GM18498 (cell line): ENCODE results near the gene RAPGEF1.

ENCODE experiments used
- ATAC-seq: cut with Tn5 transposase; IDR thresholded peaks from one replicate; pipeline ENCODE4 v1.9.1; 2021; ENCODE audit warnings: mild to moderate bottlenecking, moderate library complexity; ENCODE audit not compliant: unreplicated experiment

RAPGEF1 gene

DNA sequence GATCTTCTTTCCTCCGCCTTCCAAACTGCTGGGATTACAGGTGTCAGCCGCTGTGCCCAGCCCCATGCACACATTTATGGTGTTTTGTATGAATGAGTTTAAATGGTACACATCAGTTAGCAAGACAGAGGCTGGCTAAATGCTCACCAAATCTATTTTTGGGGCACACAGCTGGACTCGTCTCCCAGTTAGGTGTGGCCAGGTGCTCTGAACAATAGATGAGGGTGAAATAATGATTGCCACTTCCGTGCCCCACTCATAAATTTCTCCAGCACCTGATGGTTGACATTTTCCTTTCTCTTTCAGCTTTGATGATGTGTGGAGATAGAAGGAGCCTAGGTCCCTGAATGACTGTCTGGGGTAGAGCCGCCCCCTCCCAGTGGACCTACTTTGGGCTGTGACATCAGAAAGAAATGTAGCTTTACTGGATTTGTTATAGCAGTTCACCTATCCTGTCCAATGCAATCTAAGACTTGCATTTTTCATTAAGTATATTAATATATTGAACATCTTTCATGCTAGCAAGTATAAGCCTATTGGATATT, 8.6 kb upstream of the RAPGEF1 start:
- ATAC-seq = no peak

DNA sequence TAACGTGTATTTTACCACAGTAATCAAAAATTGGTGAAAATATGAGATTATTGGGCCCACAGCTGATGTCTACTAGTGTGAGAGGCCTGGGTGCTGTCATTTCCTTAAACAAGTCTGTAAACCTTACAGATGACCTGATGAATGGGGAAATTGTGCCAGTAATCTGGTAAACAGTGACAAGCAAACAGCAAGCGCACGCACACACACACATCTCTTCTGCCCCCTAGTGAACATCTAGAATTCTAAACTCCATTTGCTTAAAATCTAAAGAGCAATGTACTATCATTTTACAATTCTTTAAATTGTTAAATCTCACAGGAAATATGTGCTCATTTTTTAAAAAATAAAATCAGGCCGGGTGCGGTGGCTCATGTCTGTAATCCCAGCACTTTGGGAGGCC, 7.5 kb upstream of the RAPGEF1 start:
- no peak for ATAC-seq

DNA sequence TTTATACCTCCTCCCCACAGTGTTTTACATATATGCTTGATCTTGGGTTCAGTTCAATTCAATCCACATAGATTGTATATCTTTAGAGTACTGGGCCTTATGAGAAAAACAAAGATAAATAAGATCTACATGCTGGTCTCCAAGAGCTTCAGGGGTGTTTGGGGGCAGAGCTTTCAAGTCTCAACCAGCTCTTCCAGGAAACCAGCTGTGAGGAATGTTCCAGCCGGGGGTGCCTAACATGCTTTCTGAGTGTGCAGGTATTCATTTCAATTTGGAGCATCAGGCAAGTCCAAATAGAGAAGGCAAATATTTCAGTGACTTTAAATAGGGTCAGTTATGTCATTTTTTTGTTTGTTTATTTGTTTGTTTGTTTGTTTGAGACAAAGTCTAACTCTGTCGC, 5.7 kb upstream of the RAPGEF1 start:
- ATAC-seq = no peak

DNA sequence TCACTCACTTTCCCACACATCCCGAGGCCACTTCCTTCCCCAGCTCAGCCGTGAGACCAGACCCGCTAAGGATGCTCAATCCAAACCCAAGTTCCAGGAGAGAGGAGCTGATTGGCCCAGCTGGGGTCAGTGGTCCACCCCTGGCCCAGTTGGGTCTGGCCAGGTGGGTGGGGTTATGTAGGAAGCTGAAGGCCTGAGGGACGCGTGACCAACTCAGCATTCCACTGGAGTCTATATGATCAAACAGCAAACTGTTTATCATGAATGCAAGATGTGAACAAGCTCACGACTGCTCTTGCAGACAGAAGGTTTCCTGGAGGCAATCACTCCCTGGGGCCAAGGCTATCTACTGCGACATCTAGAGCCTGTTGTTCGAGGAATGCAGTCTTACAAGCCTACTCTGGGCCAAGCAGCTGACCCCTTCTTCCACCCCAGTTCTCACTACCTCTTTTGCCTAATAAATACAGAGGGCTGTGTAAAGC, 4.9 kb upstream of the RAPGEF1 start:
- no peak for ATAC-seq

DNA sequence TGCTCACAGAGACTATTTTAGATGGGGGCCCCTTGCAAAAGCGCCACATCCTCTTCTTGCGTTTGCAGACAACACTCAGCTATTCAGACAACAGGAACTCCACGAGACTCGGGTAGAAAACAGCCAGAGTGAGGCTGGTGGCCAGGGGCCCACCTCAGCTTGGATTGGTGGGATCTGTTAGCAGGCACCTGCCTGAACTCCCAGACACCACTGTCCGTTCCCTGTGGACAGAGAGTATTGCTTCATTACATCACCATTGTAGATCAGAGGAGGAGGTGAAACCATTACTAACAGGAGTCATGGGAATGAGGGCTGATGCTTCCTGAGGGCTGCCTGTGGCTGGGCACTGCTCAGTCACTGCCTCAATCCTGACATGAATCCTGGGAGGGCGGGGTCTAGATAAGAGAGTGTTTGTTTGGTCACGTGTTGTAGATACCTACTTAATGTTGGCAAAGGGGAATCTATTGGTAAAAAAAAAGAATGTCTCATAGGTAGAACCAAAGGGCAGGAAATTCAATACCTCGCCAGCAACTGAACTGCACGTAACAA, 4.4 kb upstream of the RAPGEF1 start:
- no peak for ATAC-seq

DNA sequence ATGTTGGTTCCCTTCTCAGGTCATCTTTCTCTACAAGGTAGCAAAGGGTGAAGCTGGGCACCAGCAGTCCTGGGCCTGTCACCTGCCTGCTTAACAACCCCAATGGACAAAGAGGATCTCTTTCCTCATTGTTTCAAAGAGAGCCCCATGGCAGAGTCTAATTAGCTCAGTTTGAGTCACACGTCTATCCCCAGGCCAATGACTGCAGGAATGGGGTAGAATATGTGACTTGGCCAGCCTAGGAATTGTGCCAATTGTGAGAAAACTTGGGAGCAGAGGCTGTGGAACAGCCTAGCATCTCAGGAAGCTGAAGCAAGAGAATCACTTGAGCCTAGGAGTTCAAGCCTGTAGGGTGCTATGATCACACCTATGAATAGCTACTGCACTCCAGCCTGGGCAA, 3.6 kb upstream of the RAPGEF1 start:
- ATAC-seq = no peak

DNA sequence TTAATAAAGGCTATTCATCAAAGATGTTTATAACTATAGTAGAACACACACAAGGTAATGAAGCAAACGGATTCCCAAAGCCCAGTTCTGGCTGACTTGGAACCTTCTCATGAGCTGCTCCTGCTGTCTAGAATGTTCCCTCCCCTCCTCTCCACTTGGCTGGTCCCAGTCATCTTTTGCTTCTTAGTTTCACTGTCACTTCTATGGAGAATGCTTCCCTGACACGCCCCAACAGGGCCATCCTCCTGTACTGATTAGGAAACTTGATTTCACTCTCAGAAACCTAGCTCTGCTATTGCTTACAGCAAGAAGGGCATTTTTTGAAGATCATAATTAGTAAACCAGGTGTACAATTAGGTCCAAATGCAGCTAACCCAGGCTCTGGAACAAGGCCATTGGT, 3.2 kb upstream of the RAPGEF1 start:
- ATAC-seq = no peak

DNA sequence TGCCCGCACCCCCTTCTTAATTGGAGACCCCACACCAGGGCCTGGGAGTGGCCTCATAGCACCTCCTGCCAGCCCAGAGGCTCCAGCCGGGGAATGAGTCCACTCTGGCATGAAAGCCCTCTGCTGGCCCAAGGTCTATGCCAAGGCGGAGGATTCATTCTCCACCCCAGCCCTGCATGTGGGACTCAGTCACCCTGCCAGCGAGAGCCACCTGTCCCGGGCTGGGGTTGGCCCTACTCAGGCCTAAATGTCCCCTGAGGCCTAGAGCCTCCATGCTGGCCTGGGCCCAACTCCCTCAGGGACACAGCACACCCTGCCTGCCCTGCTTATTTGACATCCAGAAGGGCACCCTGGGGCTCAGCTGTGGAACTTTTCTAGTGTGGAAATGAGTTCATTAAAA, 1.0 kb upstream of the RAPGEF1 start:
- no peak for ATAC-seq

DNA sequence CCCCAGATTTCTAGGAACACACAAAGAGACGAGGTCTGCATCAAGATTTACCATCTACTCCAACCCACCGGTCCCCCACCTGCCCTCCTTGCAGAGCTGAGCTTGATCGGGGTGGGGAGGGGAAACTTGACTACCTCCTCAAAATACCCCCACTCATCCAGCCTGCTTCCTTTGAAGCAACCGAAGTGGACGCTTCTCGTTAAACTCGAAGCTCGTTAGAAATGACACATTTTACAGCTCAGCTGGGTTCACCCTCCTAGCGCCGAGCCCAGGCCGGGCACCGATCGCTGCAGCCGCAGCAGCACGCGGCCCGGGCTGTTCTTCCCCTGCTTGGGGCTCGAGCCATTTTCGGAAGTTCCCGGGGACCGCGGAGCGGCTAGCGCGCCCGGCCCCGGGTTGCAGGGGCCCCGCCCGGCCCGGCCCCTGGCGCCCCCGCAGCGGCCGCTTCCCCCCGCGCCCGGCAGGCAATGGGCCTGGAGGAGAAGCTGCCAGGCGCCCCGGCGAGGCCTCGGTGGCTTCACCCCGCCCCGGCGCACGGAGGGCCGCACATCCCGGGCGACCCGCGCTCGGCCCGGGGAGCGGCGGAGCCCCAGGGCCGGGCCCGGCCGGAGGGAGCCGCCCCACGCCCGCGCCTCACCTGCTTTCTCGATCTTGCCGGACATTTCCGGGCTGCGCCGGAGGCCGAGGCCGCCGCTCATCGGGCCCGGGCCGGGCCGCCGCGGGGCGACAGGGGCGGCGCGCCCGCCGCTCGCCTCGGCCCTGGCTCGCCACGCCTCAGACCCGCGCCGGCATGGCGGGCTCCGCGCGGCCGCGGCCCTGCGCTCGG, 530 bp downstream of the RAPGEF1 start:
- peak; percentile 39 for ATAC-seq

DNA sequence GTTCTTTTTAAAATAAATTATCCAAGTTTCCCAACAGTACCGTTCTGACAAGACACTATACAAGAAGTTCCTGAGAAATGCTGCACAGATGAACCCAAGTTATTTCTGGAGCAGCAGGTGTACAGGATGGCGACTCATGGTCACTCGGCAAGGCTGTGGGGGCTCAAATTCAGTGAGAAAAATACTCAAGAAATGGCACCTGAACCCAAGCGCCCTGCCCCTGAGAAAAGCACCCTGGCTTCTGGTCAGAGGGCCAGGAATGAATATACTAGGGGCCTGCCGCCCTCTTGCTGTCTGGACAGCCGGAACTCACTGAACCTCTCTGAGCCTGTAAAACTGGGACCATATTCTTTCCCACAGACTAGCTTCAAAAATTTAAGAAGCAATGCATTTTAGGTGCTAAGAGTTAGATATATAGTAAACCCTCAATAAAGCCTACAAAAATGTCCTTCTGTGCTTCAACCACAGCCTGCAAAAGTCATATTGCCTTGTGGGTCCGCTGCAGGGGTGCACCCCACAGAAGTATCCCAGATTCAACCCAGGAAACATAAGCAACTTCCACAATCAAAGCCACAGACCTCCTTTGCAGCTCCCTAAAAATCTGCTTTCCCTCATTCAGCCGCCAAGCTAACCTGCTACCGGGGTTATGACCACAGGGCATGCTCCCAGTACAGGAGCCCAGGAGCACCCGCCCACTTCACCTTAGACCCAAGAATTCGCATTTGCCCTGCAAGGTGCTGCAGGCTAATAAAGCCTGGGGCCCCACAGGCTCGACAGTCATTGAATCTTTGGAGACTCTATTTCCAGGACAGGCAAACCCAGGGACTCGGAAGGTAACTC, 1.4 kb downstream of the RAPGEF1 start:
- ATAC-seq = peak; percentile 6

DNA sequence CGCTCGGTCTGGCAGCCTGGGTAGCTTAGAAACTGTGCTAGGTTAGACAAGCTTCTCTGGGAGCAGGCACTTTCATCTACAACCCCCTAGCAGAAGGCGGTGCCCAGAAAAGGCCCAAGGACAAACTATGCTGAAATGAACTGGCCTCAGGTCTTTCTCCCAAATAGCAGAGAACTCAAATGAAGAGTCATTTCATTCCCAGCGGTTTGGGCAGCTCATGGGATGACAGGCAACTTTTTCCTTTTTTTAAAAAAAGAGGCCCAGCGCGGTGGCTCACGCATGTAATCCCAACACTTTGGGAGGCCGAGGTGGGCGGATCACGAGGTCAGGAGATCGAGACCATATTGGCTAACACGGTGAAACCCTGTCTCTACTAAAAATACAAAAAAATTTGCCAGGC, 2.5 kb downstream of the RAPGEF1 start:
- ATAC-seq = no peak

DNA sequence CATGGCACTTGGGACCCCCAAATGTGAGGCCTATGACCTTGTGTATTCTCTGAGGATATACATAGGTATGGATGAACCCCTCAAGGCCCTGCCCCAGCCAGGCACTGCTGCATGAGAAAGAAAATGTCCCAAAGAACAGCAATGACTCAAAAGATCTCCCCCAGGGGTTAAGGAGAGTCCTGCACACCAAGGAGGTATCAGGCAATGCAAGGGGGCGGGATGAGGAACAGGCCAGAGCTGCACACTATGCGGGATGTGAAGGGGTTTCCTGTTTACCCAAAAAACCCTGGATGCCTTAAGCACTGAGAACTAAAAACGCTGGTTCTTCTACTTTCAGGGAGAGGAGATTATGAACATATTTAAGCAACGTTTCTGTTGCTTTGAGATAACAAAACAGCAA, 3.4 kb downstream of the RAPGEF1 start:
- ATAC-seq = no peak

DNA sequence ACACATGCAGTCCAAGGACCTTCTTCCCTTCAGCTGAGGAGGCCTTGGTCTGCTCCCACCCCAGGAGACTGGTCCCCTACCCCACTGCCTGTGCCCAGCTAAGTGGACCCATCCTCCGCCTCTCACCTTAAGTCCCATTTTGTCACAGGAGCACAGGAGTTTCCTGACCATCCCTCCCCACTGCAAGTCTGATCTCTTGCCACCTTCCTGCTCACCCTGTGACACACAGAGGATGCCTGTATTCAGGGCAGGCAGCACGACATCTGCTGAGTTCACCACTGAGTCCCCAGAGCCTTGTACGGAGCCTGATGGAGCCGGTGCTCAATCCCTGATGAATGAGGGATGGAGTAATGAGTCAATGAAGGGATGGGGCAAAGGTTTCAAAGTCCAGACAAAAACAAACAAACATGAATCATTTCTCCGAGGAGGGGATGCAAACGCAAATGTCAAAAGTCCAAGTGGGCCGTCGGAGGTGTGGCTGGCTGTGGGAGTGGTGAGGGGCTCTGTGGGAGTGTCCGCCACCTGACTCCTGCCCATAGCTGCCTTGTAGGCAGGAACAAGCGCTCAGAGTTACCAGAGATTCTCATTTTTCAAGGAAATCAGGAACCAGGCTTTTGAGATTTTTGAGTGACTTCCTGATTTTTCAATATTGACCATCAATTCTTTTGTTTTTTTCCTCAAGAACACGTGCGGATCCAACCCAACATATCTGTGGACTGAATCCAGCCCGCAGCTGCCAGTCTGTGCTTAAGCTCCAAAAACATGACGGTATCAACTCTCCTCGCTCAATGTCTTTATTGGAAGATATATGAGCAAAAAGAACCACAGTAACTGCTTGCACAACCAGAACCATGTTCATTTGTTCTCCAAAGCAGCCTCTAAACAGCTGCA, 4.4 kb downstream of the RAPGEF1 start:
- no peak for ATAC-seq

DNA sequence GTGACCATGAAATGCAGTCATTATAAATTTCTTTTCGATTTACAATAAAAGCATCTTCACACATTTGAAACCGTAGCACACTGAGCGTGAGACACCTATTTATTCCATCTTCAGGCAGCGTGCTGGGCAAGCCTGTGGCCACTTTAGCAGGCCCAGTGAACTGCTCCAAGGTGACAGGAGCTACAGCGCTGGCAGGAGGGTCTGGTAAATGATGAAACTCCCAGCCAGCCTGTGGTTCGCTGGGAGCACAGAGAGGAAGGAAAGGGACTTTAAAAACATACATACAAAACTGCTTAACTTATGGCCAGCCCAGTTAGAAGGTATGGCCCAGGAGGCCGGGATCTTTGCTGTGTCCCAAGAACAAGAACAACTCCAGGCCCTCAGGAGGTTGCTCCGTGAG, 5.1 kb downstream of the RAPGEF1 start:
- ATAC-seq = no peak

DNA sequence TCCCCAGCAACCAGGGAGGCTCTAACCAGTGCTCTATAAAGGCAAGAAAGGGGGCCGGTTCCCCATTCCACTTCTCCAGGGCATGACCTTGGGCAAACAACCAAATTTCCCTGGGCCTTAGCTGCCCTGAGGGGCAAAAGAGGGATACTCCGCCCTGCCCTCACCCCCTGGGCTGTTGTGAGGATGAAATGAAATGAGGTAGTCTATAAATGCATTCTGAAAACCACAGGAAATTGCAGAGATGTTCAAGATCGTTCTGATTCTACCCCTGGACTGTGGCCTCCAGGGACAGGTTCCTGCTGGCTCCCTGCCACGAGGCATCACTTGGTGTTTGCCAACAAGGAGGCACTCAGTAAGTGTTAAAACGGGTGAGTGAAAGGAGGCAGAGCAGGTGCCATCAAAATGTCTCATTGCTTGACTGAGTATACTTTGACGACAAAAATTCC, 5.7 kb downstream of the RAPGEF1 start:
- no peak for ATAC-seq

DNA sequence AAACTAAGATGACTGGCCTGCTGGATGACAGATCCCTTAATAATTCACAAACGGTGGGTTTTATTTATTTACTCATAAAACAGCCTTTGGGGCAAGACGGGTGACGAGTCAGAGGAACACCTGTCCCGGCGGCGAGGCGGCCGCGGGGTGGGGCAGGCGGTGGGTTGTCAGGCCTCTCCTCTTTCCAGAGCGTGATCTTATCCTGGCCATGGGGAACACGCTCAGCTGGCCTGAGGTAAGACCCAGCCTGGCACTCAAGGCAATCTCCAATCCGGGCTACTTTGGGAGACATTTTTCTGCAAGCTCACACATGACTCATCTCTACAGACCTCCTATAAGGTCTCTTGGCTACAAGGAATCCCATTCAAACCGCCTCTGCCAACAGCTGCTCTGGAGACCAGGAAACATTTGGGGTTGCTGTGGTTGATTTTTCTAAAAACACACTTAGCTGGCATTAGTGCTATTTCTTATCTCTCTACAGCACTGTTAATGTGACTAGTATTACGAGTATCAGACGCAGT, 6.3 kb downstream of the RAPGEF1 start:
- ATAC-seq = no peak

DNA sequence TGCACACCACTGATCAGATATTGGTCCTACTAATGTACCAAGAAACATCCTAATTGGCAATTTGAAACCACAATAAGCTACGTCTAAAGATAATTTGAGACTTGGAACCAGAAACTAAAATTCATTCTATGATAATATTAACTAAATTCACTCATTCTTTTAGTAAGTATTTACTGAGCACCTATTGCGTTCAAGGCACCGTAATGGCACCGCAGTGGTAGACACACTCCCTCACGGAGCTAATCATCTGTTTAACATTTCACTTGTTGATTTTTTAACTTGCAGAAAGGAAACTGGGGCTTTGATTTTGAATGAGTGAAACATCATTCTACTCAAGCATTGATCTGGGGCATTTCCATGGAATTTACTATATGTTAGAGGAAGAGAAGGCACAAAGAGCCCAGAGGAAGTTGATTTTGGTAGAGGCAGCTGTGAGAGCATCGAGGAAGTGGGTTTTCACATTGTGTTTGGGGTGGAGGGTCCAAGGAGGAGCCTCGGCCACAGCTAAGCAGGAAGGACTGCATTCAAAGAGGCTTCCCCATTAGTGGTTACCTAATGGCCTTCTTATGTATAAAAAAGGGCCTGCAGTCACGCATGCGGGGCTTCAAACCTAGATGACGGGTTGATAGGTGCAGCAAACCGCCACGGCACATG, 7.1 kb downstream of the RAPGEF1 start:
- peak; percentile 24 for ATAC-seq

DNA sequence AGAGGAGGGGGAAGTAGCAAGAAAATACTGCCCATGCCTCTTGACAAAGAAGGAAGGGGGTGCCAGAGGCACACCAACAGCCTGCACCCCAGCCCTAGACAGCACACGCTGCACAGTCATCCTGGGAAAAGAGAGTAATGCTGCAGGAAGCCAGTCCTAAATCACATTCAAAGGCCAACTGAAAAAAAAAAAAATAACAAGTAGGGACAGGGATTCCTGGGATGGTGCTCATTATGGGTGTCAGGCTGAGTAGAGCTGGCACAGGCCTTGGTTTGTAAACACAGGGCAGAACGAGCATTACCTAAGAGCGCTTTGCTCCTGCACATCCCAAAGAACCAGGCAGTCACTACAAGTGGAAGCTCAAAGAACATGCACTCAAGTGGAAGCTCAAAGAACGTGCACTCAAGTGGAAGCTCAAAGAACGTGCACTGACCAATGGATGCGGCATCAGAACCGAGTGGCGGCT, 7.8 kb downstream of the RAPGEF1 start:
- no peak for ATAC-seq

DNA sequence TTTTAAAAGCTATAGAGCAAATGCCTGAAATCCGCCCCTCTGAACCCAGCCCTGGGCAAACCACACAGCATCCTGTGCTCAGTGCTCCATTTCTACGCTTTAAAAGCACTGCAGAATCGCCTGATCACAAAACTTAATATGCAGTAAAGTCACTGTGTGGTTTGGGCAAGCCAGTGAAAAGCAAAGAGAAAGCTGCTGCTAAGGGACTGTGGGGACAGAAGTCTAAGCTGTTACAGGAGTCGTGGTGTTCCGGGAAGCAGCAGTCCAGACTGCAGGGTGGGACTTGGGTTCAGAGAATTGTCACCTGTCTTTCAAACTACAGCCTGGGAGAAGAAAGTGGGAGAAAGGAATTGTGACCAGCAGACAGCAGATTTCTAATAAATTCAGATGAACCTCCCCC, 8.2 kb downstream of the RAPGEF1 start:
- no peak for ATAC-seq

DNA sequence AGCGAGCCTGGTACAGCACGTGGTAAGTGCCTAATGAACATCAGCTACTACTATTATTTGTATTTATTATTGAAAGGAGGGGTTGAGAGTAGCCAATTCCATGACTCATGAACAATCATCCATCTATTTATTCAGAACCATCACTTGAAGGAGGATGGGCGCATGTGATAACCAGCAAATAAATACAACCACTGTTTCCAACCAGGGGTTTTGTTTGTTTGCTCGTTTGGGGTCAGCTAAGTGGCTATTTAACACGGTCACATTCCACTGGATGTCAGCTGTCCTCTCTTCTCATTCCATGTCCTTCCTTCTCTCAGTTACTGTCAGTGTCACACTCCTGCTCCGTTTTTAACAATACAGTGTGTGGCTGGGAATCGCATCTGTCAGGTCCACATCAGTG, 8.6 kb downstream of the RAPGEF1 start:
- ATAC-seq = no peak
